ENCODE data around the gene KNDC1. TPM values are rescaled to one million over a fixed set of nuclear protein-coding genes. Genes with fewer than 3 reads are reported as not detected.

The KNDC1 gene
- total and polyA plus RNA-seq, 2 donors (not counting 1 experiment from before 2014, with no cell fraction given), result 0.17 to 0.45 TPM

- Mint-ChIP-seq H3K27ac (peak overlapping the region; percentile 56), H3K27me3 (peaks cover 23% of the 10 kb centered on the region), H3K9me3 (ENCODE audit: insufficient read depth) (no peaks in the 10 kb centered on the region), H3K4me1 (peaks cover 2% of the 10 kb centered on the region), H3K4me3 (no peak overlapping the region)
- no peak overlapping the region for H3K27ac ChIP-seq (ENCODE audit: low read length in 2 of 2)
- no peak overlapping the region for H2AFZ ChIP-seq (ENCODE audit: insufficient read depth, low read depth, low read length, poor library complexity, severe bottlenecking)
- peaks cover 0 to 5% of the 10 kb centered on the region in 2 donors for H3K4me1 ChIP-seq (ENCODE audit: control insufficient read depth in 2 of 2, insufficient read depth in 2 of 2, low read length in 2 of 2)
- no peaks in the 10 kb centered on the region for H3K79me2 ChIP-seq (ENCODE audit: control insufficient read depth, insufficient read depth, low read length)
- no peak for TF ChIP-seq EZH2 (IDR thresholded peaks at IDR 0.05; ENCODE audit: borderline replicate concordance, insufficient read depth, low read depth, low read length, poor library complexity, severe bottlenecking)
- no peak for TF ChIP-seq CTCF (IDR thresholded peaks at IDR 0.05)
- no peak for ATAC-seq (ENCODE audit: low read depth)
- CTCF ChIA-PET, result no interaction called here
- H3K9me3 ChIP-seq (ENCODE audit: control extremely low read depth in 1 of 3, control insufficient read depth in 2 of 3, insufficient read depth in 1 of 3, low read length in 2 of 3), result peaks cover 0 to 2% (median 0%) of the 10 kb centered on the region in 3 donors
- H3K4me2 ChIP-seq (replicated peaks; ENCODE audit: low read depth, low read length, poor library complexity, severe bottlenecking), result no peak overlapping the region
- intact Hi-C loops (cut with micrococcal nuclease), result no loop called here
- H3K36me3 ChIP-seq (replicated peaks in 1 of 2; ENCODE audit: control extremely low read depth in 1 of 2, control insufficient read depth in 1 of 2, extremely low read depth in 1 of 2, insufficient read depth in 2 of 2, low read length in 1 of 2), result no peaks in the 10 kb centered on the region
- POLR2A ChIA-PET, result no interaction called here
- H3K27me3 ChIP-seq (replicated peaks in 1 of 4; ENCODE audit: control extremely low read depth in 1 of 4, control insufficient read depth in 3 of 4, insufficient read depth in 4 of 4, low read length in 3 of 4), result no peaks in the 10 kb centered on the region
- no peak overlapping the region for H3K4me3 ChIP-seq (ENCODE audit: control extremely low read depth in 1 of 5, extremely low read depth in 1 of 5, insufficient read depth in 1 of 5, low read depth in 2 of 5, low read length in 4 of 5)
- no peak for DNase-seq
- no peaks in the 10 kb centered on the region for H4K20me1 ChIP-seq (ENCODE audit: control insufficient read depth, insufficient read depth, low read length, poor library complexity, severe bottlenecking)
- 78% methylated on average over 20 of the region's 21 CpGs for WGBS (ENCODE audit: insufficient coverage)
- H3K9ac ChIP-seq (ENCODE audit: low read length), result no peak overlapping the region
Observed at GRCh38 chr10:133249094-133249780, 89.2 kb downstream of the KNDC1 start.

- WGBS (ENCODE audit: insufficient coverage), result 81% methylated on average over 10 of the region's 11 CpGs
- TF ChIP-seq EZH2 (IDR thresholded peaks at IDR 0.05; ENCODE audit: borderline replicate concordance, insufficient read depth, low read depth, low read length, poor library complexity, severe bottlenecking), result no peak
- no peak for TF ChIP-seq CTCF (IDR thresholded peaks at IDR 0.05)
- no peaks in the 10 kb centered on the region for H3K27me3 ChIP-seq (replicated peaks in 1 of 4; ENCODE audit: control extremely low read depth in 1 of 4, control insufficient read depth in 3 of 4, insufficient read depth in 4 of 4, low read length in 3 of 4)
- DNase-seq (no peak), ATAC-seq (ENCODE audit: low read depth) (no peak)
- POLR2A ChIA-PET, result no interaction called here
- H3K4me1 Mint-ChIP-seq, result peaks cover 2% of the 10 kb centered on the region
- CTCF ChIA-PET, result no interaction called here
- H3K27me3 Mint-ChIP-seq, result peaks cover 23% of the 10 kb centered on the region
- no peak overlapping the region for H3K27ac Mint-ChIP-seq
- H3K4me3 ChIP-seq (ENCODE audit: control extremely low read depth in 1 of 5, extremely low read depth in 1 of 5, insufficient read depth in 1 of 5, low read depth in 2 of 5, low read length in 4 of 5), result no peak overlapping the region
- H3K4me3 Mint-ChIP-seq, result no peak overlapping the region
- H3K27ac ChIP-seq (ENCODE audit: low read length in 2 of 2), result no peak overlapping the region
- no peaks in the 10 kb centered on the region for H3K79me2 ChIP-seq (ENCODE audit: control insufficient read depth, insufficient read depth, low read length)
- intact Hi-C loops (cut with micrococcal nuclease), result no loop called here
- peaks cover 0 to 5% of the 10 kb centered on the region in 2 donors for H3K4me1 ChIP-seq (ENCODE audit: control insufficient read depth in 2 of 2, insufficient read depth in 2 of 2, low read length in 2 of 2)
- H3K4me2 ChIP-seq (replicated peaks; ENCODE audit: low read depth, low read length, poor library complexity, severe bottlenecking), result no peak overlapping the region
- H3K9me3 Mint-ChIP-seq (ENCODE audit: insufficient read depth), result no peaks in the 10 kb centered on the region
- no peaks in the 10 kb centered on the region for H3K36me3 ChIP-seq (replicated peaks in 1 of 2; ENCODE audit: control extremely low read depth in 1 of 2, control insufficient read depth in 1 of 2, extremely low read depth in 1 of 2, insufficient read depth in 2 of 2, low read length in 1 of 2)
- no peaks in the 10 kb centered on the region for H4K20me1 ChIP-seq (ENCODE audit: control insufficient read depth, insufficient read depth, low read length, poor library complexity, severe bottlenecking)
- H3K9ac ChIP-seq (ENCODE audit: low read length), result no peak overlapping the region
- peaks cover 0 to 2% (median 0%) of the 10 kb centered on the region in 3 donors for H3K9me3 ChIP-seq (ENCODE audit: control extremely low read depth in 1 of 3, control insufficient read depth in 2 of 3, insufficient read depth in 1 of 3, low read length in 2 of 3)
- no peak overlapping the region for H2AFZ ChIP-seq (ENCODE audit: insufficient read depth, low read depth, low read length, poor library complexity, severe bottlenecking)
Observed at GRCh38 chr10:133249975-133250754, 90.1 kb downstream of the KNDC1 start.
